Tibial nerve (tissue), 4 donors: Measurements from ENCODE around the gene UBXN4. TPM values are rescaled to one million over a fixed set of nuclear protein-coding genes. Genes with fewer than 3 reads are reported as not detected.

Experiments used
- DNase-seq, 2 donors: peaks; one replicate each; pipeline ENCODE4 v3.0.0-alpha.2; 2019; ENCODE audit warnings: low spot score in 2 of 2
- H3K27ac ChIP-seq, 4 donors: fragments of 200-600 bp; sonication (generic) in 3 of 4; one replicate each; pipeline ENCODE4 v1.5.1; 2017 to 2019; ENCODE audit warnings: mild to moderate bottlenecking in 1 of 4
- H3K27me3 ChIP-seq, 2 donors: fragments of 200-600 bp; sonication (generic) in 1 of 2; one replicate each; pipeline versions ENCODE4 v1.5.1 to v1.6.0; 2017 to 2019
- H3K36me3 ChIP-seq, 3 donors: fragments of 200-600 bp; sonication (generic); one replicate each; pipeline ENCODE4 v1.5.1; 2018 to 2019
- H3K4me1 ChIP-seq, 4 donors: fragments of 200-600 bp; sonication (generic) in 3 of 4; one replicate each; pipeline ENCODE4 v1.5.1; 2017 to 2019
- H3K4me3 ChIP-seq, 4 donors: fragments of 200-600 bp; sonication (generic) in 3 of 4; one replicate each; pipeline ENCODE4 v1.5.1; 2017 to 2019; ENCODE audit warnings: mild to moderate bottlenecking in 1 of 4, moderate library complexity in 1 of 4
- H3K9me3 ChIP-seq, 4 donors: fragments of 200-600 bp; sonication (generic) in 3 of 4; one replicate each; pipeline ENCODE4 v1.5.1; 2017 to 2019
- CTCF ChIP-seq, 5 experiments: fragments of 200-600 bp in 3 of 5; fragments of 450-650 bp in 2 of 5; sonication (generic) in 3 of 5; IDR thresholded peaks; one replicate each; pipeline ENCODE4 v1.5.1; 2016 to 2019; ENCODE audit warnings: antibody characterized with exemption in 5 of 5, mild to moderate bottlenecking in 3 of 5, moderate library complexity in 2 of 5
- EP300 ChIP-seq, 2 donors: sonication (generic); formaldehyde crosslinking; IDR thresholded peaks; one replicate each; pipeline ENCODE4 v1.6.1; 2017; ENCODE audit warnings: antibody characterized with exemption in 2 of 2, mild to moderate bottlenecking in 1 of 2
- POLR2A ChIP-seq, 2 donors: fragments of 450-650 bp; IDR thresholded peaks; one replicate each; pipeline ENCODE4 v1.6.1; 2017; ENCODE audit warnings: antibody characterized with exemption in 2 of 2, mild to moderate bottlenecking in 2 of 2, moderate library complexity in 2 of 2
- WGBS, 2 donors: methylation state at CpG; one replicate each; pipeline ENCODE4 v1.1.5; 2018; 5-methylcytosine and 5-hydroxymethylcytosine counted together
- total RNA-seq, 4 donors: library from RNA; depleted of rRNA; stranded (reverse); fragments of >200 nt; gene quantifications; one replicate each; pipeline ENCODE4 v1.1.0, GENCODE V29; 2016

UBXN4 gene
- total RNA-seq, 4 donors from 2014 or later = 57.6 to 72.0 (median 63.3) TPM

DNA sequence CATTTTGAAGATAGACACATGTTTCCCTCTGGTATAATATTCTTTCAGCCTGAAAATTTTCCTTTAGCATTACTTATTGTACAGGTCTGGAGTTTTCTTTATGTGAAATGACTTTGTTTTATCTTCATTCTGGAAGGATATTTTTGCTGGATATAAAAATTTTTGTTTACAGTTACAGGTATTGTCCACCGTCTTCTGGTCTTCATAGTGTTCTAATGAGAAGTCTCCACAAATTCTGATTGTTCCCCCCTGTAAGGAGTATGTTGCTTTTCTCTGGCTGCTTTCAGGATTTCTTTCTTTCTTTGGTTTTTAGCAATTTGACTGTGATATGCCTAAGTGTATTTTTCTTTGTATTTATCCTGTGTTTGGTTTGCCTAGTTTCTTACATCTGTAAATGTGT is 15.0 kb downstream of the UBXN4 start:
- H3K27me3 ChIP-seq = no peaks in the 10 kb centered on the region
- peaks cover 0 to 21% (median 2%) of the 10 kb centered on the region in 4 donors for H3K9me3 ChIP-seq
- no peak overlapping the region for H3K27ac ChIP-seq
- WGBS, 2 donors = 100% methylated on average over 1 of the region's 1 CpG
- H3K36me3 ChIP-seq = peaks cover 10 to 95% (median 39%) of the 10 kb centered on the region in 3 donors
- no peak for DNase-seq
- no peaks in the 10 kb centered on the region for H3K4me1 ChIP-seq
- H3K4me3 ChIP-seq = no peak overlapping the region
- TF ChIP-seq POLR2A (IDR thresholded peaks at IDR 0.05) = no peak
- no peak for TF ChIP-seq CTCF (IDR thresholded peaks at IDR 0.05)
- no peak for TF ChIP-seq EP300 (IDR thresholded peaks at IDR 0.05)

GRCh38 chr2:135762022-135762421 is 20.4 kb downstream of the UBXN4 start:
- TF ChIP-seq CTCF (IDR thresholded peaks at IDR 0.05) (no peak), POLR2A (IDR thresholded peaks at IDR 0.05) (no peak), EP300 (IDR thresholded peaks at IDR 0.05) (no peak)
- Histone ChIP-seq H3K9me3 (peaks cover 0 to 8% (median 0%) of the 10 kb centered on the region in 4 donors), H3K4me3 (no peak overlapping the region), H3K4me1 (no peaks in the 10 kb centered on the region), H3K36me3 (peaks cover under 1 to 96% (median 33%) of the 10 kb centered on the region in 3 donors), H3K27ac (no peak overlapping the region), H3K27me3 (no peaks in the 10 kb centered on the region)
- no peak for DNase-seq

GRCh38 chr2:135762530-135762929 is 20.9 kb downstream of the UBXN4 start:
- 87 to 93% methylated on average over 1 of the region's 1 CpG for WGBS, 2 donors
- Histone ChIP-seq H3K4me3 (no peak overlapping the region), H3K27ac (no peak overlapping the region), H3K27me3 (no peaks in the 10 kb centered on the region), H3K4me1 (no peaks in the 10 kb centered on the region), H3K36me3 (peaks cover 0 to 96% (median 29%) of the 10 kb centered on the region in 3 donors), H3K9me3 (peaks cover 0 to 3% (median 0%) of the 10 kb centered on the region in 4 donors)
- no peak for TF ChIP-seq POLR2A (IDR thresholded peaks at IDR 0.05)
- no peak for DNase-seq

- 91 to 92% methylated on average over 8 of the region's 8 CpGs for WGBS, 2 donors
- Histone ChIP-seq H3K27ac (no peak overlapping the region), H3K27me3 (no peaks in the 10 kb centered on the region), H3K4me3 (no peak overlapping the region), H3K4me1 (no peaks in the 10 kb centered on the region), H3K9me3 (no peaks in the 10 kb centered on the region), H3K36me3 (peaks cover 10 to 97% (median 17%) of the 10 kb centered on the region in 3 donors)
- DNase-seq = no peak
- TF ChIP-seq CTCF (IDR thresholded peaks at IDR 0.05) (no peak), EP300 (IDR thresholded peaks at IDR 0.05) (no peak), POLR2A (IDR thresholded peaks at IDR 0.05) (no peak)
These were observed 27.2 kb downstream of the UBXN4 start for GRCh38 chr2:135768863-135769262.

GRCh38 chr2:135773319-135773718 is 31.7 kb downstream of the UBXN4 start:
- 95 to 96% methylated on average over 2 of the region's 2 CpGs for WGBS, 2 donors
- no peaks in the 10 kb centered on the region for H3K4me1 ChIP-seq
- no peak overlapping the region for H3K4me3 ChIP-seq
- peaks cover 19 to 95% (median 20%) of the 10 kb centered on the region in 3 donors for H3K36me3 ChIP-seq
- H3K27ac ChIP-seq = no peak overlapping the region
- no peak for DNase-seq
- TF ChIP-seq EP300 (IDR thresholded peaks at IDR 0.05) (no peak), POLR2A (IDR thresholded peaks at IDR 0.05) (no peak), CTCF (IDR thresholded peaks at IDR 0.05) (no peak)
- H3K27me3 ChIP-seq = no peaks in the 10 kb centered on the region
- H3K9me3 ChIP-seq = no peaks in the 10 kb centered on the region

DNA sequence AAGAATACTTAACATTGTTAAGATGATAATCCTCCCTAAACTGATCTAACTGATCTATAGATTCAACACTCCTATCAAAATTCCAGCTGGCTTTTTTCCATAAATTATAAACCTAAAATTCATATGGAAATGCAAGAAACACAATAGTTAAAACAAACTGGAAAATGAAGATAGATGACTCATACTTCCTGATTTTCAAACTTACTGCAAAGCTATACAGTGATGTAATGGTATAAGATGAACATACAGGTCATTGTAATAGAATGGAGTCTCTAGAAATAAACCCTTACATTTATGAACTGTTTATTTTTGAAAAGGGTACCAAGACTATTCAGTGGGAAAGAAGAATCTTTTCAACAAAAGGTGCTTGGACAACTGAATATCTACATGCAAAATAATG is 32.3 kb downstream of the UBXN4 start:
- Histone ChIP-seq H3K27ac (no peak overlapping the region), H3K27me3 (no peaks in the 10 kb centered on the region), H3K36me3 (peaks cover 20 to 94% (median 23%) of the 10 kb centered on the region in 3 donors), H3K4me1 (no peaks in the 10 kb centered on the region), H3K9me3 (no peaks in the 10 kb centered on the region), H3K4me3 (no peak overlapping the region)
- no peak for DNase-seq
- TF ChIP-seq POLR2A (IDR thresholded peaks at IDR 0.05) (no peak), EP300 (IDR thresholded peaks at IDR 0.05) (no peak), CTCF (IDR thresholded peaks at IDR 0.05) (no peak)
